OCI-LY3 (cell line): ENCODE results near the gene CCDC136.

Experiments used
- CTCF ChIP-seq: fragments of 200-600, 300-600 bp; sonication (generic); IDR thresholded peaks from 2 replicates; pipeline ENCODE4 v1.5.1; 2014; ENCODE audit warnings: antibody characterized with exemption, low read length, low read depth
- EZH2phosphoT487 ChIP-seq: fragments of 200-600 bp; shearing (Covaris generic); IDR thresholded peaks from 2 replicates; pipeline ENCODE4 v1.6.1; 2018; ENCODE audit warnings: antibody characterized with exemption, mixed run types, low read depth

GRCh38 chr7:128869944-128870285 lies 78.1 kb downstream of the CCDC136 start:
- TF ChIP-seq CTCF (no peak), EZH2phosphoT487 (no peak)
